ENCODE results near the gene CTDSPL2.
A peak's percentile ranks its signal among the peaks of the same experiment; 100 is the strongest.
"Not testable (repeated sequence)": the region's sequence is repeated elsewhere in the genome, so short reads cannot be mapped to it uniquely, and the experiment has no call there.

The CTDSPL2 gene

GRCh38 chr15:44485880-44486279 lies 58.5 kb downstream of the CTDSPL2 start:
- DNase-seq: no peak

DNA sequence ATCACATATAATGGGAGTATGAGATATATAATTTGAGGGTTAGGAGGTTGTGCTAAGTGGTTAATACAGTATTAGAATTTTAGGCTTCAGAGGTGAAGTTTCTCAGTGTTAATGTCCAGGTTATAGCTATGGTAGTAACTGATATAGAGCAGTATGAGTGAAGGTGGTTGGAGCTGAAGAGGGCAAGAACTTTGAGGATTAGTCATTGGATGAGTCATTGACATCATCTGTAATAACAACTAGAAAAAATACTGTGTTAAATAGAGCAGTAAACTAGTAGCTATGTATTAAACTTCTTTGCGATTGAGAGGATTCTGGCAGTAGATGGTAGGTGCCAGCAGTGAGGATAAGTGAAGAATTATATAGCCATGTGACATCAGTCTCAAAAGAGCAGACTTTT lies 62.0 kb downstream of the CTDSPL2 start:
- no peak for DNase-seq

DNA sequence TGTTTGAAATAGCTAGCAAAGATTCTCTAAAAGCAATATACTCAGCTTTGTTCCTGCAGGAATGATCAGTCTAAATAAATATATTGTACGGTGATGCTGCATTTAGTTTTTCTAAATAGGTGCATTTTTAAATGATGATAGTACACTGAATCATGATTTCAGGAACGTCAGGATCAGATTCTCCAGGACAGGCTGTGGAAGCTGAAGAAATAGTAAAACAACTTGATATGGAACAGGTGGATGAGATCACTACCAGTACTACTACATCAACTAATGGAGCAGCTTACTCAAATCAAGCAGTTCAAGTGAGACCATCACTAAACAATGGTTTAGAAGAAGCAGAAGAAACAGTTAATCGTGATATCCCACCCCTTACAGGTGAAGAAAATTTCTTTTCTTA lies 63.2 kb downstream of the CTDSPL2 start:
- DNase-seq: no peak

- no peak for DNase-seq
Measured at GRCh38 chr15:44492040-44492439, 64.6 kb downstream of the CTDSPL2 start.

DNA sequence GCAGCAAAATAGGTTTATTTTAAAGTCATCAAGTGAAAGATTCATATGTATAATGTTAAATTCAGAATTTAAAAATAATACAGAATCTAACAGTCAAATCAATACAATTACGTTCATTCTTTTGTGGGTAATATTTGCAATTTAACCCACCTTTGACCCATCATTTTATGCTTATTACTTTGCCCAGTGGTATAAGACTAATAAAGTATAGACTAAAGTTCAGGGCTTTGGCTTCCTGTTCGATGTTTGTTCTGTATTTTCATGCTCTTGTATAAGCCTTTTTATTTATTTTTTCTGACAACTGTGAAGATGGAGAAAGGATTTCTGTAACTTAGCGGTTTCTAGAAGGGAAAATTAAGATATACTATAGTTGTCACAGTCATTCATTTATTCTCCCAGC lies 65.2 kb downstream of the CTDSPL2 start:
- DNase-seq: no peak

DNA sequence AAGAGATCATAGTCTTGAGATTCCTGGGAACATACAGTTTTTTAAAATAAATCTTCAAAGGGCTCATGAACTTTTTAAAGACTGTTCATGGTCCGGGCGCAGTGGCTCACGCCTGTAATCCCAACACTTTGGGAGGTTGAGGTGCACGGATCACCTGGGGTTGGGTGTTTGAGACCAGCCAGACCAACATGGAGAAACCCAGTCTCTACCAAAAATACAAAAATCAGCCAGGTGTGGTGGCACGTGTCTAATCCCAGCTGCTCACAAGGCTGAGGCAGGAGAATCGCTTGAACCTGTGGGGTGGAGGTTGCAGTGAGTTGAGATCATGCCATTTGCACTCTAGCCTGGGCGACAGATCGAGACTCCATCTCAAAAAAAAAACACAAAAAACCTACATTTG lies 68.1 kb downstream of the CTDSPL2 start:
- no peak for DNase-seq

GRCh38 chr15:44500555-44500954 lies 73.1 kb downstream of the CTDSPL2 start:
- DNase-seq: no peak

DNA sequence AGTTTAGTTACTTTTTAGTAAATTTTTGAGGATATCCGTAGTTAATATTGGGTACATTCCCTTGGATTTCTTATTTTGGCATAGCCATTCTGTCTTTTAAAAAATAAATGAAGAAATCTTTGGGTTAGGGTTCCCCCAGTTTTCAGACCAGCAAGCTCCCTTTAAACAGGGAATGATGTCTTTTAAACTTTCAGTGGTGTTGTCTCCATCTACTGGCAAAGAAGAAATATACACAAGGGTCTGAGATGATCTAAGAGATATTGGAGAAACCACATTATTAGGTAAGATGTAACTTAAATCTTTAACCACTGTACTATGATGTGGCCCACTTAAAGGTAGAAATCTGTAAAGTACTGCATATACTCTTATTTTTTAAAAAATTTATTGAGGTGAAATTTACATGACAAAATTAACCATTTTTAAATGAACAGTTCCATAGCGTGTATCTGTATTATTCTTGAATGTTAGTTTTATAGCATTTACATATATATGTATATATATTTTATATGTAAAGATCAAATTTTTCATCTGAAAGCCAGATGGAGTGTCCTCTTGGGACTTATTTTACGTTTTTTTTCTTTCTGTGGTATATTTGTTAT lies 74.4 kb downstream of the CTDSPL2 start:
- no peak for DNase-seq

DNA sequence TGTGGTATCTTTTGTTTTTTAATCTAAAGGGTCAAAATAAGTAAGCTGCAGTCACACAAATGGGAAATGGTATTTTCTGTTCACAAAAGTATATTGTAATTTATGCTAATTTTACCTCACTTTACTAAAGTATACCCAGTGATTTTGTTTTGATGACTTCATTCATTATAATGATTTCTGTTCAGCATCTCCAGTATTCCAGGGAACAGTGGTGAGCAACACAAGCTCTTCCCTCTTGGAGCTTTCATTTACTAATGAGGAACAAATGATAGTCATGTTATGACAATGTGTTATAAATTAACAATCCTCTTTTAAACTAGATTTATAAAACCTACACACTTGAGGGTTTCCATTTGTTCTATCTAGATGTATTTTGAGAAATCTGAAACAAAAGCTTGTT lies 89.0 kb downstream of the CTDSPL2 start:
- no peak for DNase-seq

DNA sequence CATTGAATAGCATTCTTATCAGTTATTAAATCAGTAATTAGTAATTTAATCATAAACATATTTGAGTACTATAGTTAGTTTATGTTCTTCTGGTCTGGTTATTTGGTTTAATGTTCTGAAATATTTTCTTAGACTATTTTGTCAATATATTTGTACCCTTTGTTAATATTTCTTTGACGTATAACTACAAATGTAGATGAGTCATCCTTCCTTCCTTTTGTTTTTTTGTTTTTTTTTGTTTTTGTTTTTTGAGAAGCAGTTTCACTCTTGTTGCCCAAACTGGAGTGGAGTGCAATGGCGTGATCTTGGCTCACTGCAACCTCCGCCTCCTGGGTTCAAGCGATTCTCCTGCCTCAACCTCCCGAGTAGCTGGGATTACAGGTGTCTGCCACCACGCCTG lies 92.1 kb downstream of the CTDSPL2 start:
- no peak for DNase-seq

DNA sequence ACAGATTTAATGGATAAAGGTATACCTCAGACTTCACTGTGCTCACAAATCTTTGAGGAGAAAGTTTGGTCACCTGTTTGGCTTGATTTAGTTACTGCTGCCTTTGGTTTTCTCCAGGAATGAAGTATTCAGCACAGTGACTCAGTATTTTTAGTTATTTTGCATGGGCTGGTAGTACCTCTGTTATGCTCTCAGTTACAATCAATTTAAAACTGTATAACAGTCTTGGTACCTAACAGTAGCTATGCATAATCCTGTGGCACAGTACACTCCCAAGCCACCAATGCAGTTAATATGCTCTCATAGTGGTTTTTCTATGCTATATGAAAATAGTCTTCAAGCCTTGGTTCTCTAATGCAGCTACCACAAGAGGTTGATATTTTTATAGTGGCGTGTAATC lies 97.6 kb downstream of the CTDSPL2 start:
- DNase-seq: no peak

DNA sequence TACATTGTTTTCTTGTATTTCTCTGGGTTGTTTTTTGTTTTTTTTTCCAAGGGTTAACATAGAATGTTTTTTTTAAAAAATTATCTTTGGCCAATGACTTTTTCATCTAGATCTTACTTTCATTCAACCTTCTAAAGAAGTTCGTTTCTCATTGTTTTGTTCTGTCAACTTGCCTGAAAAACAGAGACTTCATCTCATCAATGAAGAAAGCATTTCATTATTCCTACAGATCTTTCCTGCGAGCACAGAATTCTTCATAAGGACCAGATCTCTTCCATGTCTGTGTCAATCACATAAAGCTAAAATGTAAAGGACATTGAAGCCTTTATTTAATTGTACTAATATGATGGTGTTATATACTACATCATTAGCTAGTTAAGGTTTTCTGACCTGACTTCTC lies 99.8 kb downstream of the CTDSPL2 start:
- DNase-seq: no peak

DNA sequence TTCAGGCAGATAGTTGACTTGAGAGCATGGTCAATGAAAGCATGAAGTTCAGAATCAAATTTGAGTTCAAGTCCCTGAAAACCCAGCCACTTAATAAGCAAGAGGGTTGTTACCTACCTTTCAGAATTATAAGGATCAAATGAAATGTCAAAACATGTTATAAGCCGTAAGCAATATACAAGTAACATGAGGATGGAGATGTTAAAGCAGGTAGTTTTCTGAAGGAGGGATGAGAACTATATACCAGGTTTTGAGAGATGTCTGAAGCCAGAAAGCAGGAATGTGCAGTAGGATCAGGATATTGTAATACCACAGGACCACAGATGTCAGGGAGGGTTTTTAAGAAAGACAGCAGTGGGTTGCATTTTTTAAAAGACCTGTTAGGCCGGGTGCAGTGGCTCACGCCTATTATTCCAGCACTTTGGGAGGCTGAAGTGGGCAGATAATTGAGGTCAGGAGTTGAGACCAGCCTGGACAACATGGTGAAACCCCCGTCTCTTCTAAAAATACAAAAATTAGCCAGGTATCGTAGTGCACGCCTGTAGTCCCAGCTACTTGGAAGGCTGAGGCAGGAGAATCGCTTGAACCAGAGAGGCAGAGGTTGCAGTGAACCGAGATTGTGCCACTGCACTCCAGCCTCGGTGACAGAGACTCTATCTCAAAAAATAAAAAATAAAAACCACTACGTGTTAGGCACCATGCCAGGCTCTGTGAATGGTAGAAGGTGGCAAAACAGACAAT lies 102.6 kb downstream of the CTDSPL2 start:
- DNase-seq: no peak

DNA sequence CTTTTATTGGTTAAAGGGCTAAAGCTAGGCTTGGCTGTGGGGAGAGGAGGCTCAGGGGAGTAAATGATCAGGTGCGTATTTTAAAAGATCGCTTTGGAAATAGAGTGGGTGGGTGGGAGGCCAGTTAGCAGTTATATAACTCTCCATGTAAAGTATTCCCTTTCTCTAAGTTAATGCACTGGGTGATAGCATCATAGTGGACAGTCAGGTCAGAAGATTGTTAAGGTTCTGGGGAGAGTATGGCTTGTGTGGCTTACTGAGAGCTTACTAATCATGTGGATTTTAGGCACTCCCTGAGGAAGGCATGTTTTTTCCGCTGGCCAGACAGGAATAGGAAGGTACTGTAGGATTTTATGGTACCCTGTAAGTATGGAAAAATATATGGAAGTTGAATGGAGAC lies 103.2 kb downstream of the CTDSPL2 start:
- no peak for DNase-seq

DNA sequence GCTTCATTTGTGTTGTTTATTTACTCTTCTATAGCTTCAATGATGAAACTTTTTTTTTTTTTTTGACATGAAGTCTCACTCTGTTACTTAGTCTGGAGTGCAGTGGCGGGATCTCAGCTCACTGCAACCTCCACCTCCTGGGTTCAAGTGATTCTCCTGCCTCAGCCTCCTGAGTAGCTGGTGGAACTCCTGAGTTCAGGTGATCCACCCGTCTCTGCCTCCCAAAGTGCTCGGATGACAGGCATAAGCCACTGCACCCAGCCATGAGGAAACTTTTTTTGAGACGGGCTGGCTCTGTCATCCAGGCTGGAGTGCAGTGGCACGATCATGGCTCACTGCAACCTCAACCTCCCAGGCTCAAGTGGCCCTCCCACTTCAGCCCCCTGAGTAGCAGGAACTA lies 104.8 kb downstream of the CTDSPL2 start:
- not testable (repeated sequence) for DNase-seq

GRCh38 chr15:44532689-44533088 lies 105.3 kb downstream of the CTDSPL2 start:
- DNase-seq: no peak

DNA sequence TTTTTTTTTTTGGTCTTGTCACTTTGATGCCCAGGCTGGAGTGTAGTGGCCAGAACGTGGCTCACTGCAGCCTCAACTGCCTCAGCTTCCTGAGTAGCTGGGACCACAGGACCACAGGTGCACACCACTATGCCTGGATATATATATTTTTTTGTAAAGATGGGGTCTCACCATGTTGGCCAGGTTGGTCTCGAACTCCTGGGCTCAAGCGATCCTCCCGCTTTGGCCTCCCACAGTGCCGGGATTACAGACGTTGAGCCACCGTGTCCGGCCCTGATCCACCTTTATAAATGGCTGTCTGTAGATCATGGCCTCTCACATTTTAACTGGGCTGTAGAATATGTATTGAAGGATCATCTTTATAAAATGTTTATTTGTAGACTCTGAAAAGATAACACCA lies 107.7 kb downstream of the CTDSPL2 start:
- no peak for DNase-seq

- DNase-seq: no peak
Measured at GRCh38 chr15:44535523-44536301, 108.3 kb downstream of the CTDSPL2 start.

DNA sequence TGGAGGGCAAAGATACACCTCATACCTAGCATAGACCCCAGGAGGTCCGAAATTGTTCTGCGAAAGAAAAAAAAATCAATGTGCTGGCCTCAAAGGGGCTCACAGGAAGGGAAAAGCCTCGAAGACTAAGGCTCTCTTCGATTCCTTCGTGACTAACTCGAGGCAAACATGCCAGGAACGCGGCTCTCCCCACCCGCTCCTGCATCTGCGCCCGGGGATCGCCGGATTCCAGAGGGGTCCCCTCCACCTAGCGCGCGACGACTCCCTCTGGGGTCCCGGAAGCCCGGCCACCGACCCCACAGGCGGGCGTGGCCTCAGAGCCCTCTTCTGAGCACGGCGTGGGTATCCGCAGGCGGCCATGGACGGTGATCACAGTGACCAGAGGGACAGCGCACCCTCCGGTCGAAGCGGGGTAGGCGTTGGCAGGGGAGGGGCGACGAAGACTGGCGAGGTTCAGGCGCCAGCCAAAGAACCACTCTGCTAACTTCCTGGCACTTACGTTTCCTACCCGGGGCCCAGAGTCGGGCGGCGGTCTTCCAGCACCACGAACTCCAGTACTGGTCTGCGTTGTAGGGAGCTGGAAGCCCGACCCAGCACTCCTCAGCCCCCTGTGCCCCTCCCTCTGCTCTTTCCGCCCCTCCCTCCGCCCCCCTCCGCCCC lies 109.0 kb downstream of the CTDSPL2 start:
- DNase-seq: no peak

GRCh38 chr15:44536962-44537734 lies 109.7 kb downstream of the CTDSPL2 start, which contains the start of gene EIF3J:
Gene EIF3J, plus strand, starts transcription at chr15:44537147. Its CDS starts 48 bp downstream, at chr15:44537195.
- peak; percentile 91 to 93 for DNase-seq

- no peak for DNase-seq
Measured at GRCh38 chr15:44537735-44538240, 110.4 kb downstream of the CTDSPL2 start.

DNA sequence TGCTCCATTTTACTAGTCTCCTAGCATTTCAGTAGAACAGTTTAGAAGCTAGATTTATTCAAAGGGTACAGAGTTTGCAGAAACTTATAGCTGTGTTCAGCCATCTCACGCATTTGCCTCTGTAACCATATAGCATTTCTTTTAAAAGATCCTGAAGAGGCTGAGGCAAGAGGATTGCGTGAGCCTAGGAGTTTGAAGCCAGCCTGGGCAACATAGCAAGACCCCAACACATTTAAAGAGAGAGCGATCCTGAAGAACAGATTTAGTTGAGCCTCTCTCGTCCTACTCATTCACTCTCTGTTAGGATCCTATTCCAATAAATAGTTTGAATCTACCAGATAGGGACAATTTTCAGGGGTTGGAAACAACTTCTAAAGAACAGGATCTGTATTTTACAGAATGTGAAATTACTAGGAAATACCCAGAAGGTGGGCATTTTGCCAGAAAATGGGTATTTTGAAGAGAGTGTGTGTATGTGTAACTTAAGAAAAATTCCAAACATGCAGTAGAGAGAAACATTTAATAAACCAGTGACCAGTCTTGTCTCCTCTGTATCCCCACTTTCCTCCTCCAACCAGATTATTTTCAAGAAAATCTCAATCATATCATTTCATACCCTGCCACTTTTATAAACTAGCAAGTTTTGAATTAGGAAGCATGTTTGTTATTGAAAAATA lies 114.0 kb downstream of the CTDSPL2 start:
- DNase-seq: no peak

Measured in activated CD4-positive, alpha-beta T cell treated with anti-CD3 and anti-CD28 coated beads, Interleukin-2, amount 50 U/mL, for 4 hours (primary cell).